ENCODE results near the gene CD200R1.

The CD200R1 gene

GRCh38 chr3:112973325-112974177, 1.4 kb downstream of the CD200R1 start:
- H3K4me1 ChIP-seq (ENCODE audit: control insufficient read depth, insufficient read depth, low read length): no peaks in the 10 kb centered on the region
- no peaks in the 10 kb centered on the region for H3K9me3 ChIP-seq (ENCODE audit: control insufficient read depth, insufficient read depth, low read length)
- H3K27me3 ChIP-seq (ENCODE audit: control insufficient read depth, insufficient read depth, low read length): no peaks in the 10 kb centered on the region
- H3K9ac ChIP-seq (ENCODE audit: low read depth, low read length): no peak overlapping the region
- no peaks in the 10 kb centered on the region for H3K36me3 ChIP-seq (ENCODE audit: control insufficient read depth, insufficient read depth, low read length)
- H3K4me3 ChIP-seq (ENCODE audit: low read depth, low read length): no peak overlapping the region
- H3K27ac ChIP-seq (ENCODE audit: low read depth, low read length): no peak overlapping the region

GRCh38 chr3:112972158-112972557, 2.7 kb downstream of the CD200R1 start:
- Histone ChIP-seq H3K27ac (ENCODE audit: low read depth, low read length) (no peak overlapping the region), H3K27me3 (ENCODE audit: control insufficient read depth, insufficient read depth, low read length) (no peaks in the 10 kb centered on the region), H3K9me3 (ENCODE audit: control insufficient read depth, insufficient read depth, low read length) (no peaks in the 10 kb centered on the region), H3K9ac (ENCODE audit: low read depth, low read length) (no peak overlapping the region), H3K4me1 (ENCODE audit: control insufficient read depth, insufficient read depth, low read length) (no peaks in the 10 kb centered on the region), H3K36me3 (ENCODE audit: control insufficient read depth, insufficient read depth, low read length) (no peaks in the 10 kb centered on the region), H3K4me3 (ENCODE audit: low read depth, low read length) (no peak overlapping the region)

- Histone ChIP-seq H3K9ac (ENCODE audit: low read depth, low read length) (no peak overlapping the region), H3K9me3 (ENCODE audit: control insufficient read depth, insufficient read depth, low read length) (peaks cover 11% of the 10 kb centered on the region), H3K27ac (ENCODE audit: low read depth, low read length) (no peak overlapping the region), H3K4me1 (ENCODE audit: control insufficient read depth, insufficient read depth, low read length) (no peaks in the 10 kb centered on the region), H3K4me3 (ENCODE audit: low read depth, low read length) (no peak overlapping the region), H3K36me3 (ENCODE audit: control insufficient read depth, insufficient read depth, low read length) (no peaks in the 10 kb centered on the region), H3K27me3 (ENCODE audit: control insufficient read depth, insufficient read depth, low read length) (no peaks in the 10 kb centered on the region)
Measured at GRCh38 chr3:112967828-112968227, 7.1 kb downstream of the CD200R1 start.

GRCh38 chr3:112967425-112967824, 7.5 kb downstream of the CD200R1 start:
- Histone ChIP-seq H3K4me3 (ENCODE audit: low read depth, low read length) (no peak overlapping the region), H3K9me3 (ENCODE audit: control insufficient read depth, insufficient read depth, low read length) (peaks cover 11% of the 10 kb centered on the region), H3K9ac (ENCODE audit: low read depth, low read length) (no peak overlapping the region), H3K27me3 (ENCODE audit: control insufficient read depth, insufficient read depth, low read length) (no peaks in the 10 kb centered on the region), H3K36me3 (ENCODE audit: control insufficient read depth, insufficient read depth, low read length) (no peaks in the 10 kb centered on the region), H3K27ac (ENCODE audit: low read depth, low read length) (no peak overlapping the region), H3K4me1 (ENCODE audit: control insufficient read depth, insufficient read depth, low read length) (no peaks in the 10 kb centered on the region)

- Histone ChIP-seq H3K4me1 (ENCODE audit: control insufficient read depth, insufficient read depth, low read length) (no peaks in the 10 kb centered on the region), H3K27ac (ENCODE audit: low read depth, low read length) (no peak overlapping the region), H3K9me3 (ENCODE audit: control insufficient read depth, insufficient read depth, low read length) (peaks cover 11% of the 10 kb centered on the region), H3K36me3 (ENCODE audit: control insufficient read depth, insufficient read depth, low read length) (no peaks in the 10 kb centered on the region), H3K9ac (ENCODE audit: low read depth, low read length) (no peak overlapping the region), H3K4me3 (ENCODE audit: low read depth, low read length) (no peak overlapping the region), H3K27me3 (ENCODE audit: control insufficient read depth, insufficient read depth, low read length) (no peaks in the 10 kb centered on the region)
Measured at GRCh38 chr3:112966633-112967032, 8.3 kb downstream of the CD200R1 start.

GRCh38 chr3:112965656-112966055, 9.2 kb downstream of the CD200R1 start:
- Histone ChIP-seq H3K9me3 (ENCODE audit: control insufficient read depth, insufficient read depth, low read length) (peaks cover 11% of the 10 kb centered on the region), H3K36me3 (ENCODE audit: control insufficient read depth, insufficient read depth, low read length) (no peaks in the 10 kb centered on the region), H3K27me3 (ENCODE audit: control insufficient read depth, insufficient read depth, low read length) (no peaks in the 10 kb centered on the region), H3K9ac (ENCODE audit: low read depth, low read length) (no peak overlapping the region), H3K27ac (ENCODE audit: low read depth, low read length) (no peak overlapping the region), H3K4me3 (ENCODE audit: low read depth, low read length) (no peak overlapping the region), H3K4me1 (ENCODE audit: control insufficient read depth, insufficient read depth, low read length) (no peaks in the 10 kb centered on the region)

- peaks cover 11% of the 10 kb centered on the region for H3K9me3 ChIP-seq (ENCODE audit: control insufficient read depth, insufficient read depth, low read length)
- no peak overlapping the region for H3K27ac ChIP-seq (ENCODE audit: low read depth, low read length)
- H3K27me3 ChIP-seq (ENCODE audit: control insufficient read depth, insufficient read depth, low read length): no peaks in the 10 kb centered on the region
- H3K36me3 ChIP-seq (ENCODE audit: control insufficient read depth, insufficient read depth, low read length): no peaks in the 10 kb centered on the region
- H3K4me3 ChIP-seq (ENCODE audit: low read depth, low read length): no peak overlapping the region
- no peak overlapping the region for H3K9ac ChIP-seq (ENCODE audit: low read depth, low read length)
- H3K4me1 ChIP-seq (ENCODE audit: control insufficient read depth, insufficient read depth, low read length): peaks cover 11% of the 10 kb centered on the region; the same call in 1 of the 2 replicates
Measured at GRCh38 chr3:112963683-112964082, 11.2 kb downstream of the CD200R1 start.

- no peak overlapping the region for H3K27ac ChIP-seq (ENCODE audit: low read depth, low read length)
- H3K27me3 ChIP-seq (ENCODE audit: control insufficient read depth, insufficient read depth, low read length): no peaks in the 10 kb centered on the region
- H3K36me3 ChIP-seq (ENCODE audit: control insufficient read depth, insufficient read depth, low read length): no peaks in the 10 kb centered on the region
- peaks cover 8% of the 10 kb centered on the region for H3K9me3 ChIP-seq (ENCODE audit: control insufficient read depth, insufficient read depth, low read length)
- H3K9ac ChIP-seq (ENCODE audit: low read depth, low read length): no peak overlapping the region
- H3K4me1 ChIP-seq (ENCODE audit: control insufficient read depth, insufficient read depth, low read length): peaks cover 11% of the 10 kb centered on the region; the same call in 1 of the 2 replicates
- H3K4me3 ChIP-seq (ENCODE audit: low read depth, low read length): no peak overlapping the region
Measured at GRCh38 chr3:112958811-112959560, 15.9 kb downstream of the CD200R1 start.

GRCh38 chr3:112956351-112956750, 18.6 kb downstream of the CD200R1 start:
- peaks cover 11% of the 10 kb centered on the region; the same call in 1 of the 2 replicates for H3K4me1 ChIP-seq (ENCODE audit: control insufficient read depth, insufficient read depth, low read length)
- H3K9ac ChIP-seq (ENCODE audit: low read depth, low read length): no peak overlapping the region
- H3K27ac ChIP-seq (ENCODE audit: low read depth, low read length): no peak overlapping the region

GRCh38 chr3:112948346-112948838, 26.5 kb downstream of the CD200R1 start:
- Histone ChIP-seq H3K27me3 (ENCODE audit: control insufficient read depth, insufficient read depth, low read length) (no peaks in the 10 kb centered on the region), H3K4me1 (ENCODE audit: control insufficient read depth, insufficient read depth, low read length) (0 out of 2 replicates have a peak, but pooled peaks cover 4% of the 10 kb centered on the region), H3K9me3 (ENCODE audit: control insufficient read depth, insufficient read depth, low read length) (no peaks in the 10 kb centered on the region), H3K27ac (ENCODE audit: low read depth, low read length) (no peak overlapping the region), H3K4me3 (ENCODE audit: low read depth, low read length) (no peak overlapping the region), H3K36me3 (ENCODE audit: control insufficient read depth, insufficient read depth, low read length) (no peaks in the 10 kb centered on the region), H3K9ac (ENCODE audit: low read depth, low read length) (no peak overlapping the region)

More at GRCh38 chr3:112956351-112956750, 18.6 kb downstream of the CD200R1 start:
- H3K4me3 ChIP-seq (ENCODE audit: low read depth, low read length): no peak overlapping the region
- H3K27me3 ChIP-seq (ENCODE audit: control insufficient read depth, insufficient read depth, low read length): no peaks in the 10 kb centered on the region
- H3K36me3 ChIP-seq (ENCODE audit: control insufficient read depth, insufficient read depth, low read length): no peaks in the 10 kb centered on the region
- H3K9me3 ChIP-seq (ENCODE audit: control insufficient read depth, insufficient read depth, low read length): no peaks in the 10 kb centered on the region

Measured in HUES48 (cell line).